Measurements from ENCODE around the gene SNRPE.

The SNRPE gene

DNA sequence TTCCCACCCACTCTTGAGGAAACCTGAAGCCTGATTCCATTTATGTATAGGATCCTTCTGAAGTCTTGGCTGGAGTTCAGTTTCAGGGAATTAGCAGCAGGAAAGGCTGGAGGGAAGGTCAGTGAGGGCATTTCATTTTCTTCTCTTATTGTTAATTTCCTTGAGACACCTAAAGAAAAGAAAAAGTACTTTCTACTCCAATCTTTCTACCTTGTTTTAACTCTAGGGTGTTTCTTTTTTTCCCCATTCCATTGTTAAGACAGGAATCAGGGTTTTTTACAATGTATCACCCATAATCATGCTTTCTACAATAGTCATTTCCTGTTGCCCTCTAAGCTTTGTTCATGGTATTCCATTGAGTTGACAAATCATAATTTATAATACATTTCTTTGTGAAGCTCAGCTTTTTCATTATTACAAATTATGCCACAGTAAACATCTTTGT lies 27.4 kb downstream of the SNRPE start:
- no peak for DNase-seq

DNA sequence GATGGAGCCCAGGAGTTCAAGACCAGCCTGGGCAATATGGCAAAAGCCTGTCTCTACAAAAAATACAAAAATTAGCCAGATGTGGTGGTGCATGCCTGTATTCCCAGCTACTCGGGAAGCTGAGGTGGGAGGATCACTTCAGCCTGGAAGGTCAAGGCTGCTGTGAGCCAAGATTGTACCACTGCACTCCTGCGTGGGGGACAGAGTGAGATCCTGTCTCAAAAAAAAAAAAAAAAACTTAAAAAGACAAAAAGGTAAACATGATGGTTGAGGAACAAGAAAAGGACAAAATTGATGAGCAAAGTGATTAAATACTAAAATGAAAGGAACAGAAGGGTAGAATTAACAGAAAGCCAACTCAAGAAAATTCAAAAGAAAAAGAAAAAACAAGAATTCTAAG lies 30.6 kb downstream of the SNRPE start:
- DNase-seq, result no peak

DNA sequence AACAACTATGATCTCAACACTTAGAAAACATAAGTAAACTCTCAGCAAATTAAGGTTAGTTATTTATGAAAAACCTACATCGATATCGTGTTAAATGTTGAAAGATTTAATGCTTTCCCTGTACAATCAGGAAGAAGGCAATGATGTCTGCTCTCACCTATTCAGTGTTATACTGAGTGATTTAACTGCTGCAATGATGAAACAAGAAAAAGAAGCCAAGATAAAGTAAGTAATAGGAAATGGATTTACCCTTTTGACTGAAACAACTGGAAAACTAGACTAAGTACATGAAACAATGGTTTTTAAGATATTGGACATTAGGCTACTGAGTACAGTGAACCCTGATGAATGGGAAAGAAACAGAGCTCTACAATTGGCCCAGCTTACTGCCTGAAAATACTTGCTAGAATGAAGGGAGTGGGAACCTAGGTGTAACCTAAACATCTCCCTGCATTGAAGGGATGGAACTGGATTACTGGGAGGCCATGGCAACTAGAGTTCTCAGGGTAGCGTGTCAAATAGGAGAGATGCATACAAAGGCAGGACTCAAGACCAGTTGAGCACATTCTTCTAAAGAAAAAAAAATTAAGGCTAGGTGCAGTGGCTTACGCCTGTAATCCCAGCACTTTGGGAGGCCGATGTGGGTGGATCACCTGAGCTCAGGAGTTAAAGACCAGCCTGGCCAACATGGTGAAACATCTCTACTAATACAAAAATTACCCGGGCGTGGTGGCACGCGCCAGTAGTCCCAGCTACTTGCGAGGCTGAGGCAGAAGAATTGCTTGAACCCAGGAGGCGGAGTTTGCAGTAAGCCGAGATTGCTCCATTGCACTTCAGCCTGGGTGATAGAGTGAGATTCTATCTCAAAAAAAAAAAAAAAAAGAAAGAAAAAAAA lies 37.3 kb downstream of the SNRPE start:
- no peak for DNase-seq

DNA sequence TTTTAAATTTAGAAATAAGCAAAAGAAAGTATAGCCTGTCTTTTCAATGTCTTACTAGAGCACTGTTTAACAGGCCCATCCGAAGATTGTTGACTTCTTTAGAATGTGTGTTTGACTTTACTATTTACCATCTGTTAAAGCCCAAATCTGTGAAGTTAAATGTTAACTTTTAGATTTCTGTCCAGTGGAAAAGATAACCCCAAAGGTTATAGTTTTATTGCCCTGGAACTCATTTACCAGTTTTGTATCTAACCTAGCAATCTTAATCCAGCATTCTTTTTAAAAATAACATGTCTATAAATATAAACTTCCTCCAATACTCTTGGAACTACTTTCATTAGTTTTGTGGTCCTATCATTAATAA lies 37.9 kb downstream of the SNRPE start:
- no peak for DNase-seq

DNA sequence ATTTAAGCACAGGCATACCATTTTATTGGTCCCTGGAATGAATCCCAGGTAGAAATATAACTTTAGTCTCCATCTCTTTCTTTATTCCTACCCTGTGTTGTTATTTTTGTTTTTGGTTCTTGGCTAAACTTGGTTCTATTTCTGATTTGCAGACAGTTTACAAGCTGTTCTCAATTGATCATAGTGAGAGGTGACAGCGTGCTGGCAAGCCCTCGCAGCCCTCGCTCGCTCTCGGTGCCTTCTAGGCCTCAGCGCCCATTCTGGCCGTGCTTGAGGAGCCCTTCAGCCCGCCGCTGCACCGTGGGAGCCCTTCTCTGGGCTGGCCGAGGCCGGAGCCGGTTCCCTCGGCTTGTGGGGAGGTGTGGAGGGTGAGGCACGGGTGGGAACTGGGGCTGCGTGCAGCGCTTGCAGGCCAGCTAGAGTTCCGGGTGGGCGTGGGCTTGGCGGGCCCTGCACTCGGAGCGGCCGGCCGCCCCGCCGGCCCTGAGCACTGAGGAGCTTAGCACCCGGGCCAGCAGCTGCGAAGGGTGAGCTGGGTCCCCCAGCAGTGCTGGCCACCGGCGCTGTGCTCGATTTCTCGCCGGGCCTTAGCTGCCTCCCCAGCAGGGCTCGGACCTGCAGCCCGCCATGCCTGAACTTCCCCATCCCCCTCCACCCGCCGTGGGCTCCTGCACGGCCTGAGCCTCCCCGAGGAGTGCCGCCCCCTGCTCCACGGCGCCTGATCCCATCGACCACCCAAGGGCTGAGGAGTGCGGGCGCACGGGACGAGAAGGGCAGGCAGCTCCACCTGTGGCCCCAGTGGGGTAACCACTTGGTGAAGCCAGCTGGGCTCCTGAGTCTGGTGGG lies 38.7 kb downstream of the SNRPE start:
- DNase-seq, result no peak

DNA sequence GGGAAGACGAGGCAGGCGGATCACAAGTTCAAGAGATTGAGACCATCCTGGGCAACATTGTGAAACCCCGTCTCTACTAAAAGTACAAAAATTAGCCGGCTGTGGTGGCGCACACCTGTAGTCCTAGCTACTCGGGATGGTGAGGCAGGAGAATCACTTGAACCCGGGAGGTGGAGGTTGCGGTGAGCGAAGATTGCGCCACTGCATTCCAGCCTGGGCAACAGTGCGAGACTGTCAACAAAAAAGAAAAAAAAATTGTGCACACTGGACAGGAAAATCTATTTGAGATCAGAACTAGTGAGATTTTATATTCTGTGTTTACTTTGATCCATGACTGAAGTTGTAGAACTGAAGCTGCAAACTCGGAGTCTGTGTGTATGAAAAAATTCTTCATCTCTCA lies 40.2 kb downstream of the SNRPE start:
- no peak for DNase-seq

DNA sequence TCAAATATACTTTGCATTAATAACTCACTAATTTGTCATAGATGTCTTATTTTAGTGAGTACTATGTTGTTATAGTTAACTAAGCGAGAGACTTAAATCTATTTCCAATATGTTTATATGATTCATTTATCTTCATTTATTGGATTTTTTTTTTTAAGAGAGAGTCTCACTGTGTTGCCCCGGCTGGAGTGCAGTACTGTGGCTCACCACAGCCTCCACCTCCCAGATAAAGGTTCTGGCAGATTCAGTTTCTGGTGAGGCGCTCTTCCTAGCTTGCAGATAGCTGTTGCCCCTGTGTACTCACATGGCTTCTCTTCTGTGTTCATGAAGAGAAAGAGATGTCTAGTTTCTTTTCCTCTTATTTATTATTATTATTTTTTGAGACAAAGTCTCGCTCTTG lies 43.9 kb downstream of the SNRPE start:
- no peak for DNase-seq

DNA sequence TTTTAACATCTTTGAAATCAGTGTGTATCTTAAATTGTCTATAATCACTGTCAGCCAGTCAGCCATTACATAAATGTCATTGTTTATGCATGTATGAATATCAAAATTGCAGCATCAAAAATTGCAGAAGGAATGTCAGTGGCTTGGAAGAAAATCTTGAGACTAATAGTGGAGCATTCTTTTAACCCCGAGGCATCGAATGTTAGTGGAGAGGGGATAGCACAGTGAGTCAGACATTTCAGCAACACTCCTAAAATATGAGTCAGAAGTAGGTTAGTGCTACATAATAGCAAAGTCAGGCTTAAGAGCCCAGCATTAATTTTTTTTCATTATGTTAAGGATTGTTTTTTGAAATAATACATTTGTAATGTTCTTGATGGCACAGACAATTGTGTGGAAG lies 45.5 kb downstream of the SNRPE start:
- no peak for DNase-seq

DNA sequence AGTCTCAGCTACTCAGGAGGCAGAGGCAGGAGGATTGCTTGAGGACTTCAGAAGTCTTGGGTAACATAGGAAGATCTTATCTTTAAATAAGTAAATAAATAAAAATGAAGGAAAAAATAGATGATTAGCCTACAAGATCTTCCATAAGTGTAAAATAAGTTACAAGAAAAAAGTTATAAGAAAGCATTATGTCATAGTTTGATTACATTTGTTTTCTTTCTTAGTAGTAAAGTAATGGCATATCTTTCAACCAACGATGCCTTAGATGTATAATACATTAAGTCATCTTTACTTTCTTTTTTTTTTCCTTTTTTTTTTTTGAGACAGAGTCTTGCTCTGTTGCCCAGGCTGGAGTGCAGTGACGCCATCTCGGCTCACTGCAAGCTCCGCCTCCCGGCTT lies 46.5 kb downstream of the SNRPE start:
- no peak for DNase-seq

DNA sequence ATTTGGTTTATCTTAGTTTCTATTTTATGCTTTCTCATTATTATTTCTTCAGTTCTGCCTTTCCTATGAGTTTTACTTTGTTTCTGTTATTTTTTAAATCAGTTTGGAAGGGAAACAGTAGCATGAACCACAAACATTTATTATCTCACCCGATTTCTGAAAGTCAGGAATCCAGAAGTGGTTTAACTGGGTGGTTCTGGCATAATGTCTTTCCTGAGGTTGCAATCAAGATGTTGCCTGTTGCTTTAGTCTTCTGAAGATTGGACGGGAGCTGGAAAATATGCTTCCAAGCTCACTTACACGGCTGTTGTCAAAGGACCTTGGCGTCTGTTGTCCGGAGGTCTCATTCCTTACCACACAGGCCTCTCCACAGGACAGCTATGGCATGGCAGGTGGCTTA lies 50.4 kb downstream of the SNRPE start:
- DNase-seq, result no peak

DNA sequence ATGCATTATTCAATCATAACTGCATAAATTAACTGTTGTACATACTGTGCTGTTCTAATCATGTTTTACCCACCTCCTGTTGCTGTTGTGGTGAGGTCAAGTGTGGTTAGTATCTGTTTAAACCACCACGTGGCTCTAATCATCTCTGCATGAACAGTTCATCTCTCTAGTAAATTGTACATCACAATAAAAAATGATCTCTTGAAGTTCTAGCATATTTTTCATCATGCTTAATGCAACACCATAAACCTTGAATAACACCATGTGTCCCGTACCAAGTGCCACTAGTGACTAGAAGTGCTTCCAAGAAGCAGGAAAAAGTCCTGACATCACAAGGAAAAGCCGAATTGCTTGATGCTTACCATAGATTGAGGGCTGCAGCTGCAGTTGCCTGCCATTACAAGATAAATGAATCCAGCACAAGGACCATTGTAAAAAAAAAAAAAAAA lies 51.7 kb downstream of the SNRPE start:
- no peak for DNase-seq

DNA sequence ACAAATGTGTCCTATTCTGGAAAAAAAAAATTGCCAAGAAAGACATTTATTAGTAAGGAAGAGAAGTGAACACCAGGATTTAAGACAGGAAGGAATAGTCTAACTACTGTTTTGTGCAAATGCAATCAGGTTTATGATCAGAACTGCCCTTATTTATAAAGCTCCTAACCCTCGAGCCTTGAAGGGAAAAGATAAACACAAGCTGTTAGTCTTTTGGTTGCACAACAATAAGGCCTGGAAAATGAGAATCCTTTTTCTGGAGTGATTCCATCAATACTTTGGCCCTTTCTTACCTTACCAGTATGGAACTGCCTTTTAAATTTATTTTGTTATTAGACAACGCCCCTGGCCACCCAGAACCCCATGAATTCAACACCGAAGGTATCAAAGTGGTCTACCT lies 52.9 kb downstream of the SNRPE start:
- DNase-seq, result no peak

DNA sequence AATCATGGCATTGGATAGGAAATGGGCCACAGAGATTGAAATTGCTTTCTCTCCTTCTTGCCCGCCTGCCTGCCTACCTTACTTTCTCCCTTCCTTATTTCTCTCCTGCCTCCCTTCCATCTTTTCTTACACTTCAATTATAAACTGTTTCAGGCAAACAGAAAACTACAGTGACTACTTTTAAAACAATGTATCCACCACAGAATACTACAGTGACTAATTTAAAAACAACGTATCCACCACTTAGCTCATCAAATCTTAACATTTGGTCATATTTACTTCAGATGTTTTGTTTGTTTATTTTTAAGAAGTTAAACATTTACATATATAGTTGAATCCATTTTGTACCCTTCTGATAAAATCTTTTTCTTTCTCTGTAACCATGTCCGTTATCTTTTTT lies 54.4 kb downstream of the SNRPE start:
- no peak for DNase-seq

DNA sequence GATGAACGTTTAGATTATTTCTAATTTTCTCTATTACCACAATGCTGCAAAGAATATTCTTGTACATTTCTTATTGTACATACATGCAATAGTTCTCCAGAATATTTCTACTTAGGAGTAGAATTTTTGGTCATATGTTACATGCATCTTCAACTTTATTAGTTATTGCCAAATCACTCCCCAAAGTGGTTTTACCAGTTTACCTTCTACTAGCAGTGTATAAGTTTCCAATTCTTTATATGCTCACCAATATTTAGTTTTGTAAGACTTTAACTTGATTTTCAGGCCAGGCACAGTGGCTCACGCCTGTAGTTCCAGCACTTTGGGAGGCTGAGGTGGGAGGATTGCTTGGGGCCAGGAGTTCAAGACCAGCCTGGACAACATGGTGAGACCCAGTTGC lies 55.4 kb downstream of the SNRPE start:
- DNase-seq, result no peak
